GM12873 (cell line): ENCODE measurements around the gene SLC25A22.

ENCODE experiments used
- CTCF ChIP-seq: IDR thresholded peaks from 2 replicates; pipeline ENCODE4 v1.5.1; 2012; ENCODE audit warnings: low read depth, mild to moderate bottlenecking, moderate library complexity, low read length, control low read depth; ENCODE audit not compliant: insufficient read depth; ENCODE audit errors: missing control alignments

SLC25A22 gene

DNA sequence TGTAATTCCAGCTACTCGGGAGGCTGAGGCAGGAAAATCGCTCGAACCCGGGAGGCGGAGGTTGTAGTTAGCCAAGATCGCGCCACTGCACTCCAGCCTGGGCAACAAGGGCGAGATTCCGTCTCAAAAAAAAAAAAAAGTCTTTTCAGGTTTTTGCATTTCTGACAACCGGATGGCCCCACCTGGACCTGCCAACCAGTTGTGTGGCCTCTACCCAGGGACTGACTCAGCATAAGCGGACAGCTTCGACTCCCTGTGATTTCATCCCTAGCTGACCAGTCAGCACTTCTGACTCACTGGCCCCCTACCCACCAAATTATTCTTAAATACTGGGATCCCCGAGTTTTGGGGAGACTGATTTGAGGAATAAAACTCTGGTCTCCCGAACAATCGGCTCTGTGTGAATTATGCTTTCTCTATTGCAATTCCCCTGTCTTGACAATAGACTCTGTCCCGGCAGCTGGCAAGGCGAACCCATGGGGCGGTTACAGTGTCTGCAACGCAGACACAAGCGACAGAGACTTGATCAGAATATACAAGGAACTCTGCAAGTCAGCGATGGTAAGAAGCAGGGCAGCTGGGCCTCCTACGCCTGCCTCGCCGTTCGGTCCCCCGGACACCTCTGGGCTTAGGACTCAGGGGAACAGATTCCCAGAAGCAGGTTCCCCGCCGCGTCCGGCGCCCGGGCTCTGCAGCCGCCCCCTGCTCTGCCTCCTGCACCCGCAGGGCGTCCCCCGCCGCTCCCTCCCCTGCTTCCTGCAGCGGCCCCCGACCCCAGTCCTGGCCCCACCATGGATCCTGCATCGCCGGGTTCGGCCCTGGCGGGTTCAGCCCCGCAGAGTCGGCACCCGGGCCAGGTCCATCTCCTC, 51.6 kb downstream of the SLC25A22 start:
- no peak for TF ChIP-seq CTCF

GRCh38 chr11:745428-745827, 52.7 kb downstream of the SLC25A22 start:
- no peak for TF ChIP-seq CTCF

DNA sequence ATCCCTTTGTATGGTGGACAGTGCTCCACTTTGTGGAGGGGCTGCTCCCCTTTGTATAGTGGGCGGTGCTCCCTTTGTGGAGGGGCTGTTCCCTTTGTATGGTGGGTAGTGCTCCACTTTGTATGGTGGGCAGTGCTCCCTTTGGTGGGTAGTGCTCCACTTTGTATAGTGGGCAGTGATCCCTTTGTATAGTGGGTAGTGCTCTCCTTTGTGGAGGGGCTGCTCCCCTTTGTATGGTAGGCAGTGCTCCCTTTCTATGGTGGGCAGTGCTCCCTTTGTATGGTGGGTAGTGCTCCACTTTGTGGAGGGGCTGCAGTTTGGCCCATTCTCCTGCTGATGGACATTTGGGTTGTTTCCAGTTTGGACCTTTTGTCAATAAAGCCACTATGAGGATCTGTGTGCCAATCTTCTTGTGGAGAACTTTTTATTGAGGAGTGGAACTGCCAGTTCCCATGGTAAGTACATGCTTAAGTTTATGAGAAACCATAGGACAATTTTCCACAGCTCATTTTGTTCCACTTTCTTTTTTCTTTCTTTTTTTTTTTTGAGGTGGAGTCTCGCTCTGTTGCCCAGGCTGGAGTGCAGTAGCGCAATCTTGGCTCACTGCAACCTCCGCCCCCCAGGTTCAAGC, 55.4 kb downstream of the SLC25A22 start:
- TF ChIP-seq CTCF = no peak

DNA sequence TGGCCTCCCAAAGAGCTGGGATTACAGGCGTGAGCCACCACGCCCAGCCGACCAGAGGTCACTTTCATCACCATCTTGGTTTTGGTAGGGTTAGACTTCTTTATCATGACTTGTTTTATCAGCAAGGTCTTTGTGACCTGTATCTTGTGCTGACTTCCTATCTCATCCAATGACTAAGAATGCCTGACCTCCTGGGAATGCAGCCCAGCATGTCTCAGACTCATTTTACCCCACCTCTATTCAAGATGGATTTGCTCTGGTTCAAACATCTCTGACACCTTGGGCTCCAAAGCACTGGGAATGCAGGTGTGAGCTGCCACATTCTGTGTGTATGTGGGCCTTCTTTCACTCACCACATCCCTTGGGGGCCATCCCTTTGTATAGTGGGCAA, 55.9 kb downstream of the SLC25A22 start:
- no peak for TF ChIP-seq CTCF
